ENCODE measurements around the gene CCL11.

CCL11 gene

GRCh38 chr17:34275881-34276280 lies 9.7 kb upstream of the CCL11 start:
- DNase-seq (ENCODE audit: insufficient read length, low spot score) = no peak
- no peak for TF ChIP-seq CTCF (IDR thresholded peaks at IDR 0.05; ENCODE audit: insufficient read depth, missing control alignments)
- no peak for FAIRE-seq

DNA sequence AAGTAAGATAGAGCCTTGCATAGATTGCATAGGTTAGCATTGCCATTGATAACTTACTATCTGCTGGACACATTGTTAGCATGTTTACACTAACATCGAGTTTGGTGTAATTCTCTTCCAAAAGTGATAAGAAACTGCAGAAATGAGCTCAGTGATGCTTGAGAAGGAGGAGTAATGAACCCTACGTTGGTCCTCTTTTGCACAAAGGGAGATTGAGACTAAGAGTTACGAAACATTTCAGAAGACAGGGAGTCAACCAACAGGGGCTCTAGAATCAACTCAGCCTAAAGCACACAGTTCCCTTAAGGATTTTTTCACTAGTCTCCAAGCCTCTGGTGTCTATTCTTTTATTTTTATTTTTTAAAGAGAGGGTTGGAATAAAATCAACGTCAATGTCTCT lies 8.7 kb upstream of the CCL11 start:
- FAIRE-seq (no peak), DNase-seq (ENCODE audit: insufficient read length, low spot score) (no peak)
- no peak for TF ChIP-seq CTCF (IDR thresholded peaks at IDR 0.05; ENCODE audit: insufficient read depth, missing control alignments)

GRCh38 chr17:34283571-34283970 lies 2.0 kb upstream of the CCL11 start:
- no peak for TF ChIP-seq CTCF (IDR thresholded peaks at IDR 0.05; ENCODE audit: insufficient read depth, missing control alignments)
- no peak for DNase-seq (ENCODE audit: insufficient read length, low spot score)
- no peak for FAIRE-seq

DNA sequence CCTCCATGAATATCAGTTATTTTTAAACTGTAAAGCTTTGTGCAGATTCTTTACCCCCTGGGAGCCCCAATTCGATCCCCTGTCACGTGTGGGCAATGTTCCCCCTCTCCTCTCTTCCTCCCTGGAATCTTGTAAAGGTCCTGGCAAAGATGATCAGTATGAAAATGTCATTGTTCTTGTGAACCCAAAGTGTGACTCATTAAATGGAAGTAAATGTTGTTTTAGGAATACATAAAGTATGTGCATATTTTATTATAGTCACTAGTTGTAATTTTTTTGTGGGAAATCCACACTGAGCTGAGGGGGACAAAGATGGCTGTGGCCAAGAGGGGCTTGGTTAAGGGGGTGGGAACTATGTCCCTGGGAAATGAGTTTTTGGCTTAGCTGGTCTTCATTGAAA lies 2.3 kb downstream of the CCL11 start:
- no peak for TF ChIP-seq CTCF (IDR thresholded peaks at IDR 0.05; ENCODE audit: insufficient read depth, missing control alignments)
- DNase-seq (ENCODE audit: insufficient read length, low spot score) (no peak), FAIRE-seq (no peak)

- DNase-seq (ENCODE audit: insufficient read length, low spot score) (no peak), FAIRE-seq (no peak)
- TF ChIP-seq CTCF (IDR thresholded peaks at IDR 0.05; ENCODE audit: insufficient read depth, missing control alignments) = no peak
Observed at GRCh38 chr17:34290586-34290985, 5.0 kb downstream of the CCL11 start.

GRCh38 chr17:34291721-34292348 lies 6.3 kb downstream of the CCL11 start:
- DNase-seq (ENCODE audit: insufficient read length, low spot score) (no peak), FAIRE-seq (no peak)
- TF ChIP-seq CTCF (IDR thresholded peaks at IDR 0.05; ENCODE audit: insufficient read depth, missing control alignments) = no peak

GRCh38 chr17:34299027-34299426 lies 13.5 kb downstream of the CCL11 start:
- DNase-seq (ENCODE audit: insufficient read length, low spot score) = no peak
- TF ChIP-seq CTCF (IDR thresholded peaks at IDR 0.05; ENCODE audit: insufficient read depth, missing control alignments) = no peak

More at GRCh38 chr17:34299027-34299426, 13.5 kb downstream of the CCL11 start:
- FAIRE-seq = no peak
